HL-60/S4 (cell line): ENCODE data around the gene LGI1.

Source experiments
- in situ Hi-C: fragments of 300-500 bp; cut with MboI; formaldehyde crosslinking; loops from 2 replicates; pipeline ENCODE4 v1.14.3; 2022; ENCODE audit warnings: low sequenced_read_pairs

LGI1 gene

GRCh38 chr10:93754761-93755160 is 3.0 kb upstream of the LGI1 start:
- in situ Hi-C loops, result no loop called here

GRCh38 chr10:93755443-93756116 is 2.2 kb upstream of the LGI1 start:
- in situ Hi-C loops, result no loop called here

- in situ Hi-C loops, result no loop called here
Measured at GRCh38 chr10:93756118-93756517, 1.6 kb upstream of the LGI1 start.

GRCh38 chr10:93757136-93757535 is 600 bp upstream of the LGI1 start:
- in situ Hi-C loops, result no loop called here

- in situ Hi-C loops, result no loop called here
Measured at GRCh38 chr10:93758508-93758885, 761 bp downstream of the LGI1 start.

- in situ Hi-C loops, result no loop called here
Measured at GRCh38 chr10:93758891-93759410, 1.2 kb downstream of the LGI1 start.

GRCh38 chr10:93760490-93760889 is 2.8 kb downstream of the LGI1 start:
- in situ Hi-C loops, result no loop called here

GRCh38 chr10:93762979-93763391 is 5.2 kb downstream of the LGI1 start:
- in situ Hi-C loops, result no loop called here

- in situ Hi-C loops, result no loop called here
Measured at GRCh38 chr10:93766918-93767317, 9.2 kb downstream of the LGI1 start.

GRCh38 chr10:93767724-93768399 is 10.1 kb downstream of the LGI1 start:
- in situ Hi-C loops, result no loop called here

- in situ Hi-C loops, result no loop called here
Measured at GRCh38 chr10:93768892-93769291, 11.2 kb downstream of the LGI1 start.

GRCh38 chr10:93771354-93771753 is 13.6 kb downstream of the LGI1 start:
- in situ Hi-C loops, result no loop called here

GRCh38 chr10:93773120-93773519 is 15.4 kb downstream of the LGI1 start:
- in situ Hi-C loops, result no loop called here

- in situ Hi-C loops, result no loop called here
Measured at GRCh38 chr10:93773705-93774104, 16.0 kb downstream of the LGI1 start.

- in situ Hi-C loops, result no loop called here
Measured at GRCh38 chr10:93775356-93775755, 17.6 kb downstream of the LGI1 start.

GRCh38 chr10:93777092-93777491 is 19.4 kb downstream of the LGI1 start:
- in situ Hi-C loops, result no loop called here

GRCh38 chr10:93784059-93784458 is 26.3 kb downstream of the LGI1 start:
- in situ Hi-C loops, result no loop called here

- in situ Hi-C loops, result no loop called here
Measured at GRCh38 chr10:93788413-93789208, 30.9 kb downstream of the LGI1 start.

- in situ Hi-C loops, result no loop called here
Measured at GRCh38 chr10:93790439-93790838, 32.7 kb downstream of the LGI1 start.

GRCh38 chr10:93796167-93796566 is 38.4 kb downstream of the LGI1 start:
- in situ Hi-C loops, result no loop called here

- in situ Hi-C loops, result no loop called here
Measured at GRCh38 chr10:93797825-93798224, 40.1 kb downstream of the LGI1 start.
